PC-3 (cell line): ENCODE measurements around the gene MRPL27. TPM values are rescaled to one million over a fixed set of nuclear protein-coding genes. Genes with fewer than 3 reads are reported as not detected.

Experiments used
- ATAC-seq: fragments of 200-7000 bp; cut with Tn5 transposase; 2 replicates; pipeline ENCODE4 v1.9.1; 2020; ENCODE audit warnings: mild to moderate bottlenecking, moderate library complexity
- BruUV-seq: library from RNA; stranded (reverse); fragments of 400-500 nt; replicated peaks from 2 replicates; lab custom pipeline; 2021; lab: Mats Ljungman, UMichigan
- CTCF ChIA-PET: fragments of 300-600 bp; sonication (Branson Sonifier 250); formaldehyde crosslinking; loops from one replicate; lab custom pipeline; 2022; ENCODE audit warnings: antibody characterized with exemption; lab: Charles Lee
- POLR2A ChIA-PET: fragments of 300-600 bp; sonication (Branson Sonifier 250); formaldehyde crosslinking; loops from one replicate; lab custom pipeline; 2022; ENCODE audit warnings: antibody characterized with exemption; ENCODE audit not compliant: unreplicated experiment; lab: Charles Lee
- DNase-seq: peaks from one replicate; pipeline ENCODE4 v3.0.0-alpha.2; 2015
- H2AFZ ChIP-seq: fragments of 300-600 bp; sonication (generic); 2 replicates; pipeline ENCODE4 v1.6.0; 2016; ENCODE audit warnings: antibody characterized with exemption, low read length
- H3F3A ChIP-seq: fragments of 300-600 bp; sonication (generic); one replicate; pipeline ENCODE4 v1.6.0; 2017; ENCODE audit warnings: antibody characterized with exemption, low read length, control low read depth, mild to moderate bottlenecking; ENCODE audit not compliant: unreplicated experiment
- H3K27ac ChIP-seq: fragments of 300-600 bp; sonication (generic); 2 replicates; pipeline ENCODE4 v1.5.1; 2016; ENCODE audit warnings: mild to moderate bottlenecking, low read length
- H3K27me3 ChIP-seq: fragments of 300-600 bp; sonication (generic); 2 replicates; pipeline ENCODE4 v1.6.1; 2016; ENCODE audit warnings: low read length, mixed read lengths
- H3K36me3 ChIP-seq: fragments of 300-600 bp; sonication (generic); 2 replicates; pipeline ENCODE4 v1.6.1; 2016; ENCODE audit warnings: low read depth, mixed run types, low read length, mixed read lengths
- H3K4me1 ChIP-seq: fragments of 300-600 bp; sonication (generic); 2 replicates; pipeline ENCODE4 v1.5.1; 2016; ENCODE audit warnings: low read length; ENCODE audit not compliant: insufficient read depth
- H3K4me2 ChIP-seq: fragments of 300-600 bp; sonication (generic); 2 replicates; pipeline ENCODE4 v1.6.0; 2016; ENCODE audit warnings: low read length
- H3K4me3 ChIP-seq: fragments of 300-600 bp; sonication (generic); 2 replicates; pipeline ENCODE4 v1.5.1; 2016; ENCODE audit warnings: mild to moderate bottlenecking, low read length, mixed read lengths
- H3K79me2 ChIP-seq: fragments of 300-600 bp; sonication (generic); 2 replicates; pipeline ENCODE4 v1.6.1; 2017; ENCODE audit warnings: low read length, mixed read lengths
- H3K9ac ChIP-seq: fragments of 300-600 bp; sonication (generic); 2 replicates; pipeline ENCODE4 v1.6.0; 2016; ENCODE audit warnings: mild to moderate bottlenecking, low read length
- H3K9me2 ChIP-seq: fragments of 300-600 bp; sonication (generic); replicated peaks from 2 replicates; pipeline ENCODE4 v1.6.1; 2016; ENCODE audit warnings: mixed run types, low read length, mixed read lengths
- H3K9me3 ChIP-seq: fragments of 300-600 bp; sonication (generic); 2 replicates; pipeline ENCODE4 v1.6.1; 2016; ENCODE audit warnings: low read length, mixed read lengths
- H4K20me1 ChIP-seq: fragments of 300-600 bp; sonication (generic); 2 replicates; pipeline ENCODE4 v1.6.1; 2016; ENCODE audit warnings: low read length, mixed read lengths
- EZH2 ChIP-seq: fragments of 300-600 bp; sonication (generic); IDR thresholded peaks from one replicate; pipeline ENCODE4 v1.6.1; 2017; ENCODE audit warnings: antibody characterized with exemption, mild to moderate bottlenecking, low read length; ENCODE audit not compliant: unreplicated experiment
- EZH2phosphoT487 ChIP-seq: fragments of 300-600 bp; sonication (generic); IDR thresholded peaks from 2 replicates; pipeline ENCODE4 v1.6.1; 2018; ENCODE audit warnings: mild to moderate bottlenecking, antibody characterized with exemption, low read length, borderline replicate concordance
- intact Hi-C: fragments of 100-400 bp; cut with micrococcal nuclease; formaldehyde crosslinking; loops from 2 replicates; pipeline ENCODE4 v1.9.0; 2023
- total RNA-seq: library from RNA; depleted of rRNA; stranded (reverse); fragments of >200 nt; gene quantifications from 2 replicates; pipeline ENCODE4 v1.2.3, GENCODE V29; 2014
- TF ChIP-seq, protein P1 (sequence below): fragments of 300-600 bp; sonication (generic); conservative IDR thresholded peaks from 2 replicates; pipeline ENCODE4 v1.5.1; 2017; ENCODE audit warnings: antibody characterized with exemption, low read depth, mild to moderate bottlenecking, low read length

The MRPL27 gene
- total RNA-seq, 1 experiment from 2014 or later, result 168 TPM

DNA sequence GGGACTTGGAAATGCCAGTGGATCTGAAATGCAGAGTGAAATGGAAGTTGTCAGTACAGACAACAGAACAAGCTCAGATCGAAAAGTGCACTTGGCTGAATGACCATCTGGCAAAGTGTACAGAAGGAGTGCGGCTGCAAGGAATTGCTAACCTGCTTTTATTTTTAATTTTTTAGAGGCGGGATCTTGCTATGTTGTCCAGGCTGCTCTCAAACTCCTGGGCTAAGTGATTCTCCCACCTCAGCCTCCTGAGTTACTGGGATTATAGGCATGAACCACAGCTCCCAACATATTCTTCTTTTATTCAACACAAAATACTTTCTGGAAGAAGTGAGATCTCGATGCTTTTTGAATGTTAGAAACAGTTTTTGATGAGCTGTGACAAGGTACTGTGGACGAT lies 20.7 kb upstream of the MRPL27 start:
- Histone ChIP-seq H3K36me3 (peaks cover 63% of the 10 kb centered on the region), H3K27me3 (no peaks in the 10 kb centered on the region), H3K79me2 (peaks cover 72% of the 10 kb centered on the region), H3K27ac (no peak overlapping the region), H3K4me3 (no peak overlapping the region), H3K9me3 (no peaks in the 10 kb centered on the region), H3K9ac (no peak overlapping the region), H3F3A (peaks cover 20% of the 10 kb centered on the region), H2AFZ (no peak overlapping the region), H3K9me2 (no peaks in the 10 kb centered on the region), H4K20me1 (peaks cover 53% of the 10 kb centered on the region), H3K4me2 (0 out of 2 replicates have a peak overlapping the region, but pooled peaks have one; percentile 4), H3K4me1 (peaks cover 55% of the 10 kb centered on the region)
- DNase-seq (no peak), ATAC-seq (no peak)
- ChIA-PET CTCF (no interaction called here), POLR2A (no interaction called here)
- no TSS peak for BruUV-seq
- TF ChIP-seq, protein P1, sequence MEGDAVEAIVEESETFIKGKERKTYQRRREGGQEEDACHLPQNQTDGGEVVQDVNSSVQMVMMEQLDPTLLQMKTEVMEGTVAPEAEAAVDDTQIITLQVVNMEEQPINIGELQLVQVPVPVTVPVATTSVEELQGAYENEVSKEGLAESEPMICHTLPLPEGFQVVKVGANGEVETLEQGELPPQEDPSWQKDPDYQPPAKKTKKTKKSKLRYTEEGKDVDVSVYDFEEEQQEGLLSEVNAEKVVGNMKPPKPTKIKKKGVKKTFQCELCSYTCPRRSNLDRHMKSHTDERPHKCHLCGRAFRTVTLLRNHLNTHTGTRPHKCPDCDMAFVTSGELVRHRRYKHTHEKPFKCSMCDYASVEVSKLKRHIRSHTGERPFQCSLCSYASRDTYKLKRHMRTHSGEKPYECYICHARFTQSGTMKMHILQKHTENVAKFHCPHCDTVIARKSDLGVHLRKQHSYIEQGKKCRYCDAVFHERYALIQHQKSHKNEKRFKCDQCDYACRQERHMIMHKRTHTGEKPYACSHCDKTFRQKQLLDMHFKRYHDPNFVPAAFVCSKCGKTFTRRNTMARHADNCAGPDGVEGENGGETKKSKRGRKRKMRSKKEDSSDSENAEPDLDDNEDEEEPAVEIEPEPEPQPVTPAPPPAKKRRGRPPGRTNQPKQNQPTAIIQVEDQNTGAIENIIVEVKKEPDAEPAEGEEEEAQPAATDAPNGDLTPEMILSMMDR, result no peak
- TF ChIP-seq EZH2 (no peak), EZH2phosphoT487 (no peak)
- intact Hi-C loops, result loop anchor here (10.0 kb wide), 1 partner anchor 241 kb away; the partner anchor contains the start of gene ABCC3

GRCh38 chr17:50392621-50393020 lies 19.6 kb upstream of the MRPL27 start:
- Histone ChIP-seq H3K4me2 (peak overlapping the region; percentile 60), H3K9me3 (no peaks in the 10 kb centered on the region), H3K9ac (no peak overlapping the region), H3K9me2 (no peaks in the 10 kb centered on the region), H3K4me3 (peak overlapping the region; percentile 13; the same call in 1 of the 2 replicates), H2AFZ (no peak overlapping the region), H3K27ac (peak overlapping the region; percentile 81), H4K20me1 (peaks cover 55% of the 10 kb centered on the region), H3K36me3 (peaks cover 73% of the 10 kb centered on the region), H3F3A (peaks cover 20% of the 10 kb centered on the region), H3K79me2 (peaks cover 80% of the 10 kb centered on the region), H3K27me3 (no peaks in the 10 kb centered on the region), H3K4me1 (peaks cover 52% of the 10 kb centered on the region)
- TF ChIP-seq EZH2phosphoT487, result no peak
- TF ChIP-seq, protein P1, result no peak
- TF ChIP-seq EZH2, result no peak
- POLR2A ChIA-PET, result interaction anchor here (0.6 kb wide), 1 partner anchor 39 kb away, joined by 3 read pairs; no protein-coding TSS in a partner anchor
- ATAC-seq, result no peak
- no TSS peak for BruUV-seq
- intact Hi-C loops, result loop anchor here (10.0 kb wide), 1 partner anchor 242 kb away; the partner anchor contains the start of gene ABCC3
- CTCF ChIA-PET, result no interaction called here
- no peak for DNase-seq

GRCh38 chr17:50389534-50389933 lies 16.6 kb upstream of the MRPL27 start:
- no TSS peak for BruUV-seq
- Histone ChIP-seq H3K27me3 (no peaks in the 10 kb centered on the region), H3K79me2 (peaks cover 55% of the 10 kb centered on the region), H3K27ac (no peak overlapping the region), H3K9me2 (no peaks in the 10 kb centered on the region), H3K36me3 (peaks cover 92% of the 10 kb centered on the region), H3K4me1 (peaks cover 40% of the 10 kb centered on the region), H4K20me1 (peaks cover 37% of the 10 kb centered on the region), H3K4me3 (no peak overlapping the region), H3F3A (peaks cover 20% of the 10 kb centered on the region), H3K4me2 (no peak overlapping the region), H2AFZ (no peak overlapping the region), H3K9ac (no peak overlapping the region), H3K9me3 (no peaks in the 10 kb centered on the region)
- no peak for ATAC-seq
- ChIA-PET POLR2A (no interaction called here), CTCF (no interaction called here)
- TF ChIP-seq EZH2phosphoT487 (no peak), EZH2 (no peak)
- TF ChIP-seq, protein P1, result no peak
- intact Hi-C loops, result no loop called here
- DNase-seq, result no peak
